Activated CD4-positive, alpha-beta T cell treated with anti-CD3 and anti-CD28 coated beads for 36 hours (primary cell): Measurements from ENCODE around the gene FUT6. TPM values are rescaled to one million over a fixed set of nuclear protein-coding genes. Genes with fewer than 3 reads are reported as not detected.
"Not testable (repeated sequence)": the region's sequence is repeated elsewhere in the genome, so short reads cannot be mapped to it uniquely, and the experiment has no call there.

Experiments used
- ATAC-seq: fragments of 200-7000 bp; cut with Tn5 transposase; one replicate; pipeline ENCODE4 v1.10.0; 2021; ENCODE audit warnings: mild to moderate bottlenecking, moderate library complexity
- CTCF ChIA-PET: fragments of 350-600 bp; sonication (Branson Sonifier 250); formaldehyde crosslinking; loops from one replicate; lab custom pipeline; 2021; ENCODE audit warnings: antibody characterized with exemption; lab: Charles Lee
- POLR2A ChIA-PET: fragments of 350-600 bp; sonication (Branson Sonifier 250); formaldehyde crosslinking; loops from one replicate; lab custom pipeline; 2021; ENCODE audit warnings: antibody characterized with exemption, inconsistent platforms; lab: Charles Lee
- DNase-seq: peaks from one replicate; pipeline ENCODE4 v3.0.0-alpha.2; 2020
- H3K27ac Mint-ChIP-seq: one replicate; pipeline ENCODE4 v1.8.0; 2021; ENCODE audit warnings: mixed read lengths
- H3K27me3 Mint-ChIP-seq: one replicate; pipeline ENCODE4 v1.8.0; 2021; ENCODE audit warnings: mixed read lengths
- H3K36me3 Mint-ChIP-seq: one replicate; pipeline ENCODE4 v1.8.0; 2021; ENCODE audit warnings: low read depth, mixed read lengths
- H3K4me1 Mint-ChIP-seq: one replicate; pipeline ENCODE4 v1.8.0; 2021; ENCODE audit warnings: mixed read lengths
- H3K4me3 Mint-ChIP-seq: one replicate; pipeline ENCODE4 v1.8.0; 2021; ENCODE audit warnings: mild to moderate bottlenecking, moderate library complexity, mixed read lengths
- H3K9me3 Mint-ChIP-seq: one replicate; pipeline ENCODE4 v1.8.0; 2021; ENCODE audit warnings: low read depth, mixed read lengths
- intact Hi-C, 2 experiments: fragments of 100-400 bp; cut with DNase I in 1 of 2; cut with micrococcal nuclease in 1 of 2; formaldehyde crosslinking; loops; one replicate each; pipeline versions ENCODE4 v1.14.2 to v1.15.1; 2022 to 2024; cut with DNase I, micrococcal nuclease
- total RNA-seq, 2 experiments: library from RNA; stranded (reverse); gene quantifications; one replicate each; pipeline ENCODE4 v1.2.3, GENCODE V29; 2021

FUT6 gene
- total RNA-seq, 2 experiments from 2014 or later = not detected

DNA sequence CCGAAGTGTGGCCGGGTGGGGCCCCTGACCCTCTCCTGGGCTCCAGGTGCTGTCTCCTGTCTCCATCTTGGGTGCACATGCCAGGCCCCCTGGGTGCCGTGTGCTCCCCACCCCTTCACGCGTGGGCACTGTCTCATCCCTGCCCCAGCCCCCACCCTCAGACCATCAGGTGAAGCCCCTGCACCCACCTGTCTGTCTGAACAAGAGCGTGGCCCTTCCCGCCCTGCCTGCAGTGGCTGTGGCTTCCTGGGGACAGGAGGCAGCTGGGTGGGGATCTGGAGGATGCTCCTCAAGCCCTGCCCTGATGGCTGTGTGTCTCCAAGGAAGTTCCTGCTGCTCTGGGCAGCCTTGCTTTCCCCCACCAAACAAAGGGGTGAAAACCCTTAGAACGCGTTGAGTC is 57.2 kb downstream of the FUT6 start:
- intact Hi-C loops = no loop called here
- Mint-ChIP-seq H3K36me3 (peaks cover 17% of the 10 kb centered on the region), H3K9me3 (no peaks in the 10 kb centered on the region), H3K27ac (no peak overlapping the region), H3K27me3 (no peaks in the 10 kb centered on the region), H3K4me1 (no peaks in the 10 kb centered on the region), H3K4me3 (no peak overlapping the region)
- ChIA-PET POLR2A (no interaction called here), CTCF (interaction anchor here (0.8 kb wide), 1 partner anchor 61 kb away, joined by 3 read pairs; no protein-coding TSS in a partner anchor)
- ATAC-seq (no peak), DNase-seq (no peak)

- DNase-seq, H3K4me1 Mint-ChIP-seq, H3K9me3 Mint-ChIP-seq, H3K27me3 Mint-ChIP-seq, CTCF ChIA-PET, intact Hi-C loops, H3K36me3 Mint-ChIP-seq, H3K4me3 Mint-ChIP-seq, ATAC-seq, H3K27ac Mint-ChIP-seq, POLR2A ChIA-PET: not testable (repeated sequence)
Measured at GRCh38 chr19:5780916-5781315, 58.6 kb downstream of the FUT6 start.

Other genes starting within 250 kb of the FUT6 start
- 10 to 100 TPM; 65.0 to 78.6 TPM for gene SAFB2, start 216.9 kb downstream of the FUT6 start, total RNA-seq
- gene SAFB, start 216.6 kb downstream of the FUT6 start, total RNA-seq = 100 to 1,000 TPM; 100 to 118 TPM
- gene MICOS13, start 159.2 kb downstream of the FUT6 start, total RNA-seq = 10 to 100 TPM; 50.9 to 52.1 TPM
- 1 to 10 TPM; 2.0 to 3.2 TPM for gene HSD11B1L, start 158.7 kb downstream of the FUT6 start, total RNA-seq
- gene RPL36, start 149.4 kb downstream of the FUT6 start, total RNA-seq = 1,000 to 10,000 TPM; 1,452 to 1,530 TPM
- gene LONP1, start 119.6 kb downstream of the FUT6 start, total RNA-seq = 100 to 1,000 TPM; 287 to 315 TPM
- not detected for gene CATSPERD, start 119.1 kb downstream of the FUT6 start, total RNA-seq
- 1 to 10 TPM; 5.3 to 5.4 TPM for gene PRR22, start 55.0 kb downstream of the FUT6 start, total RNA-seq
- gene DUS3L, start 48.5 kb downstream of the FUT6 start, total RNA-seq = 10 to 100 TPM; 59.4 to 63.9 TPM
- under 1 TPM; 0.21 to 0.32 TPM for gene NRTN, start 34.6 kb downstream of the FUT6 start, total RNA-seq
- not detected for gene FUT3, start 11.7 kb upstream of the FUT6 start, total RNA-seq
- gene FUT5, start 30.8 kb upstream of the FUT6 start, total RNA-seq = under 1 TPM in 1 of 2 experiments, not detected in 1; 0.09 TPM
- 100 to 1,000 TPM; 175 to 213 TPM for gene NDUFA11, start 64.1 kb upstream of the FUT6 start, total RNA-seq
- 1 to 10 TPM; 2.3 to 2.8 TPM for gene VMAC, start 65.2 kb upstream of the FUT6 start, total RNA-seq
- 1 to 10 TPM; 2.2 to 2.7 TPM for gene CAPS, start 74.6 kb upstream of the FUT6 start, total RNA-seq
- gene RANBP3, start 138.4 kb upstream of the FUT6 start, total RNA-seq = 100 to 1,000 TPM in 1 of 2 experiments, 10 to 100 TPM in 1; 85.5 to 103 TPM